Hematopoietic multipotent progenitor cell treated with erythropoietin and hydrocortisone succinate and interleukin-3 and kit ligand, for 6 days (in vitro differentiated cells): ENCODE data around the gene KIFC3.

Source experiments
- DNase-seq: peaks from one replicate; pipeline ENCODE4 v3.0.0-alpha.2; 2015

KIFC3 gene

GRCh38 chr16:57709663-57710062 lies 92.6 kb downstream of the KIFC3 start:
- no peak for DNase-seq
